IMR-90 (cell line): ENCODE measurements around the gene ST14. TPM values are rescaled to one million over a fixed set of nuclear protein-coding genes. Genes with fewer than 3 reads are reported as not detected.

Experiments
- ATAC-seq: fragments of 200-7000 bp; cut with Tn5 transposase; 2 replicates; pipeline ENCODE4 v1.9.1; 2020; ENCODE audit warnings: low read depth, mild to moderate bottlenecking, moderate library complexity
- BruUV-seq: library from RNA; stranded (reverse); fragments of 400-500 nt; replicated peaks from 2 replicates; lab custom pipeline; 2021; lab: Mats Ljungman, UMichigan
- CTCF ChIA-PET: fragments of 300-600 bp; formaldehyde crosslinking; extraction: SDS; loops from one replicate; lab custom pipeline; 2021; ENCODE audit warnings: antibody characterized with exemption; lab: Yijun Ruan, JAX
- POLR2A ChIA-PET: fragments of 300-600 bp; sonication (Branson Sonifier 250); formaldehyde crosslinking; loops from one replicate; lab custom pipeline; 2022; ENCODE audit warnings: antibody characterized with exemption; ENCODE audit not compliant: unreplicated experiment; lab: Charles Lee
- DNase-seq: peaks from one replicate; pipeline ENCODE4 v3.0.0; 2013
- H2AFZ ChIP-seq: replicated peaks from 2 replicates; pipeline ENCODE3; 2013; ENCODE audit warnings: low read length, mild to moderate bottlenecking; ENCODE audit not compliant: poor library complexity
- H2AK5ac ChIP-seq: 2 replicates; pipeline ENCODE4 v1.6.1; 2013; ENCODE audit warnings: low read depth, low read length, inconsistent platforms
- H2AK9ac ChIP-seq: replicated peaks from 2 replicates; pipeline ENCODE3; 2013; ENCODE audit warnings: mild to moderate bottlenecking, low read depth, low read length, moderate library complexity; ENCODE audit not compliant: poor library complexity
- H2BK120ac ChIP-seq: 2 replicates; pipeline ENCODE4 v1.6.1; 2013; ENCODE audit warnings: low read depth, low read length, inconsistent platforms
- H2BK15ac ChIP-seq: 3 replicates; pipeline ENCODE4 v1.6.1; 2013; ENCODE audit warnings: low read depth, low read length, inconsistent platforms
- H2BK20ac ChIP-seq: 2 replicates; pipeline ENCODE4 v1.6.1; 2013; ENCODE audit warnings: low read depth, mild to moderate bottlenecking, inconsistent platforms, low read length, moderate library complexity
- H2BK5ac ChIP-seq: 2 replicates; pipeline ENCODE4 v1.6.1; 2013; ENCODE audit warnings: mild to moderate bottlenecking, low read depth, low read length, inconsistent platforms; ENCODE audit not compliant: poor library complexity, severe bottlenecking
- H3K14ac ChIP-seq: replicated peaks from 2 replicates; pipeline ENCODE4 v1.6.1; 2013; ENCODE audit warnings: low read depth, low read length, inconsistent platforms
- H3K18ac ChIP-seq: 2 replicates; pipeline ENCODE4 v1.6.1; 2013; ENCODE audit warnings: low read depth, low read length, control low read depth
- H3K23ac ChIP-seq: 2 replicates; pipeline ENCODE4 v1.6.1; 2013; ENCODE audit warnings: low read depth, low read length, inconsistent platforms
- H3K27ac ChIP-seq: 2 replicates; pipeline ENCODE4 v1.5.1; 2013; ENCODE audit warnings: mild to moderate bottlenecking, control low read depth, low read length; ENCODE audit not compliant: insufficient read depth
- H3K27me3 ChIP-seq: 2 replicates; pipeline ENCODE4 v1.6.1; 2013; ENCODE audit warnings: low read length; ENCODE audit not compliant: control insufficient read depth, insufficient read depth
- H3K36me3 ChIP-seq: 2 replicates; pipeline ENCODE4 v1.6.1; 2013; ENCODE audit warnings: low read length, mixed read lengths; ENCODE audit not compliant: control insufficient read depth, insufficient read depth
- H3K4ac ChIP-seq: 2 replicates; pipeline ENCODE4 v1.6.1; 2013; ENCODE audit warnings: low read depth, low read length, inconsistent platforms
- H3K4me1 ChIP-seq: 2 replicates; pipeline ENCODE4 v1.6.1; 2013; ENCODE audit warnings: low read length, mixed read lengths; ENCODE audit not compliant: control insufficient read depth, insufficient read depth
- H3K4me2 ChIP-seq: 2 replicates; pipeline ENCODE4 v1.6.1; 2013; ENCODE audit warnings: low read depth, mild to moderate bottlenecking, control low read depth, low read length, moderate library complexity
- H3K4me3 ChIP-seq: 2 replicates; pipeline ENCODE4 v1.5.1; 2013; ENCODE audit warnings: low read depth, mild to moderate bottlenecking, control low read depth, low read length, moderate library complexity; ENCODE audit not compliant: insufficient read depth
- H3K56ac ChIP-seq: 2 replicates; pipeline ENCODE4 v1.6.1; 2013; ENCODE audit warnings: low read length, inconsistent platforms; ENCODE audit not compliant: insufficient read depth; ENCODE audit errors: extremely low read depth
- H3K79me1 ChIP-seq, 2 experiments: 2 replicates each; pipeline ENCODE4 v1.6.1; 2013; ENCODE audit warnings: low read length in 2 of 2, inconsistent platforms in 1 of 2, low read depth in 1 of 2
- H3K9ac ChIP-seq: 2 replicates; pipeline ENCODE4 v1.6.1; 2013; ENCODE audit warnings: low read depth, low read length, control low read depth
- H3K9me1 ChIP-seq: 2 replicates; pipeline ENCODE4 v1.6.1; 2013; ENCODE audit warnings: low read length, inconsistent platforms; ENCODE audit not compliant: insufficient read depth
- H3K9me3 ChIP-seq: 2 replicates; pipeline ENCODE4 v1.6.1; 2013; ENCODE audit warnings: low read length; ENCODE audit not compliant: control insufficient read depth, insufficient read depth
- H4K20me1 ChIP-seq: 2 replicates; pipeline ENCODE4 v1.6.1; 2013; ENCODE audit warnings: low read length, inconsistent platforms; ENCODE audit not compliant: insufficient read depth
- H4K5ac ChIP-seq: 2 replicates; pipeline ENCODE4 v1.6.1; 2013; ENCODE audit warnings: mild to moderate bottlenecking, low read depth, low read length, control low read depth
- H4K8ac ChIP-seq, 2 experiments: 2 replicates each; pipeline ENCODE4 v1.6.1; 2013; ENCODE audit warnings: low read depth in 2 of 2, low read length in 2 of 2, control low read depth in 1 of 2, inconsistent platforms in 1 of 2
- H4K91ac ChIP-seq: 2 replicates; pipeline ENCODE4 v1.6.1; 2013; ENCODE audit warnings: low read depth, low read length, inconsistent platforms; ENCODE audit not compliant: insufficient read depth
- BHLHE40 ChIP-seq: fragments of 150-350 bp; IDR thresholded peaks from 2 replicates; pipeline ENCODE4 v1.6.1; 2016; ENCODE audit warnings: mild to moderate bottlenecking, low read depth, low read length
- CEBPB ChIP-seq: IDR thresholded peaks from 2 replicates; pipeline ENCODE4 v1.6.1; 2012; ENCODE audit warnings: low read depth, low read length, improper control_type of control experiment
- CHD1 ChIP-seq: IDR thresholded peaks from 2 replicates; pipeline ENCODE4 v1.6.1; 2012; ENCODE audit warnings: low read depth, low read length, improper control_type of control experiment
- FOS ChIP-seq: fragments of 150-350 bp; IDR thresholded peaks from 2 replicates; pipeline ENCODE4 v1.6.1; 2016; ENCODE audit warnings: low read depth, low read length
- MAFK ChIP-seq: IDR thresholded peaks from 2 replicates; pipeline ENCODE4 v1.6.1; 2012; ENCODE audit warnings: low read depth, low read length, improper control_type of control experiment
- MAZ ChIP-seq: IDR thresholded peaks from 2 replicates; pipeline ENCODE4 v1.6.1; 2012; ENCODE audit warnings: low read depth, mild to moderate bottlenecking, low read length, improper control_type of control experiment, moderate library complexity, borderline replicate concordance
- MXI1 ChIP-seq: IDR thresholded peaks from 2 replicates; pipeline ENCODE4 v1.6.1; 2012; ENCODE audit warnings: low read depth, mild to moderate bottlenecking, low read length, moderate library complexity, borderline replicate concordance
- NFE2L2 ChIP-seq: fragments of 150-350 bp; IDR thresholded peaks from 2 replicates; pipeline ENCODE4 v1.6.1; 2016; ENCODE audit warnings: low read depth, mild to moderate bottlenecking, low read length
- POLR2A ChIP-seq: IDR thresholded peaks from 2 replicates; pipeline ENCODE4 v1.6.1; 2012; ENCODE audit warnings: mild to moderate bottlenecking, low read depth, low read length
- RAD21 ChIP-seq: IDR thresholded peaks from 2 replicates; pipeline ENCODE4 v1.6.1; 2012; ENCODE audit warnings: low read length, improper control_type of control experiment
- RCOR1 ChIP-seq: IDR thresholded peaks from 2 replicates; pipeline ENCODE4 v1.6.1; 2012; ENCODE audit warnings: mild to moderate bottlenecking, low read length, improper control_type of control experiment; ENCODE audit not compliant: insufficient replicate concordance
- RFX5 ChIP-seq: IDR thresholded peaks from 2 replicates; pipeline ENCODE4 v1.8.0; 2012; ENCODE audit warnings: low read depth, mild to moderate bottlenecking, low read length, moderate library complexity
- SMC3 ChIP-seq: fragments of 150-350 bp; IDR thresholded peaks from 2 replicates; pipeline ENCODE4 v1.6.1; 2016; ENCODE audit warnings: low read depth, mild to moderate bottlenecking, antibody characterized with exemption, low read length, moderate library complexity
- WGBS, 2 experiments: methylation state at CpG; one replicate each; pipeline versions ENCODE4 v1.1.5 to v1.1.7; 2013; ENCODE audit warnings: missing lambda C conversion rate in 2 of 2; ENCODE audit not compliant: insufficient read length in 1 of 2; ENCODE audit errors: extremely low coverage in 2 of 2; 5-methylcytosine and 5-hydroxymethylcytosine counted together
- dilution Hi-C: fragments of 300-500 bp; cut with HindIII; formaldehyde crosslinking; loops from one replicate; pipeline ENCODE4 v1.14.3; 2018; ENCODE audit warnings: low sequenced_read_pairs; ENCODE audit not compliant: unreplicated experiment
- in situ Hi-C: fragments of 300-500 bp; cut with MboI; formaldehyde crosslinking; loops from 3 replicates; pipeline ENCODE4 v1.14.3; 2019; ENCODE audit warnings: low sequenced_read_pairs, inconsistent platforms, mixed read lengths
- intact Hi-C: fragments of 100-400 bp; cut with micrococcal nuclease; formaldehyde crosslinking; loops from 2 replicates; pipeline ENCODE4 v1.10.0; 2022
- polyA plus RNA-seq, 3 experiments: library from polyadenylated mRNA; depleted of rRNA; stranded (reverse); fragments of >200 nt; gene quantifications; 2 replicates each; pipeline ENCODE4 v1.2.3, GENCODE V29; 2012; ENCODE audit warnings: low replicate concordance in 1 of 3
- total RNA-seq: library from RNA; depleted of rRNA; stranded (reverse); fragments of >200 nt; gene quantifications from 2 replicates; pipeline ENCODE4 v1.2.3, GENCODE V29; 2012
- TF ChIP-seq, protein P1 (sequence below): conservative IDR thresholded peaks from 2 replicates; pipeline ENCODE4 v1.5.1; 2012; ENCODE audit warnings: mild to moderate bottlenecking, low read depth, low read length, improper control_type of control experiment
- TF ChIP-seq, protein P2 (sequence below): fragments of 150-350 bp; IDR thresholded peaks from 2 replicates; pipeline ENCODE4 v1.6.1; 2017; ENCODE audit warnings: mild to moderate bottlenecking, antibody characterized with exemption, low read length, low read depth
- TF ChIP-seq, protein P3 (sequence below): fragments of 150-350 bp; IDR thresholded peaks from 2 replicates; pipeline ENCODE4 v1.6.1; 2016; ENCODE audit warnings: low read depth, mild to moderate bottlenecking, low read length, moderate library complexity, borderline replicate concordance

ST14 gene
- total and polyA plus RNA-seq, 2 of the 4 experiments (the other 2 are of a cell fraction), result not detected

DNA sequence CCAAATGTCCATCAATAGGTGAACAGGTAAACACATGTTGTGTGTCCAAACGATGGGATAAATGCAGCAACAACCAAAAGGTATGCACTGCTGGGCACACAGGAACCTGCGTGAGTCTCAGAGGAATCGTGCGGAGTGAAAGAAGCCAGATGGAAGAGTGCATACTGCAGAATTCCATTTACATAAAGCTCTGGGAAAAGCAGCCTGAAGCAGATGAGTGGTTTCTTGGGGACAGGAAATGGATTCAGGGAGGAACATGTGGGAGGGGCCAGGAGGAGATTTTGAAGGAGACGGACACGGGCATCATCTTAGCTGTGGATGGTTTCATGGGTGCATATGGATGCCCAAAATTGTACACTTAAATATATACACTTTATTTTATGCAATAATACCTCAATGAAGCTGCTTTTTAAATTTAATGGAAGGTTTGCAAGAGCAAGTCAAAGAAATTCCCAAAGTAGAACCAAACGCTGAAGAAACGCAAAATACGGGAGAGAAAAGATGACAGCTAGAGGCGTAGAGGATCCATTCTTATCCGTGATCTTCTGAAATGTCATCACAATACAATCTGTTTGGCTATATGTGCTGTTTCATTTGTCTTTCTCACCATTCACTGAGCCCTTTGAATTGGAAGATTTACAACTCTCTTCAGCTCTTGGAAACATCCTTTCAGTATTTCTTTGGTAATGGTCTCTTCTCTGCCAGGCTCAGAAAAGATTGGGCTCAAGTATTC is 24.5 kb downstream of the ST14 start:
- no peak for TF ChIP-seq MXI1
- TF ChIP-seq, protein P1, sequence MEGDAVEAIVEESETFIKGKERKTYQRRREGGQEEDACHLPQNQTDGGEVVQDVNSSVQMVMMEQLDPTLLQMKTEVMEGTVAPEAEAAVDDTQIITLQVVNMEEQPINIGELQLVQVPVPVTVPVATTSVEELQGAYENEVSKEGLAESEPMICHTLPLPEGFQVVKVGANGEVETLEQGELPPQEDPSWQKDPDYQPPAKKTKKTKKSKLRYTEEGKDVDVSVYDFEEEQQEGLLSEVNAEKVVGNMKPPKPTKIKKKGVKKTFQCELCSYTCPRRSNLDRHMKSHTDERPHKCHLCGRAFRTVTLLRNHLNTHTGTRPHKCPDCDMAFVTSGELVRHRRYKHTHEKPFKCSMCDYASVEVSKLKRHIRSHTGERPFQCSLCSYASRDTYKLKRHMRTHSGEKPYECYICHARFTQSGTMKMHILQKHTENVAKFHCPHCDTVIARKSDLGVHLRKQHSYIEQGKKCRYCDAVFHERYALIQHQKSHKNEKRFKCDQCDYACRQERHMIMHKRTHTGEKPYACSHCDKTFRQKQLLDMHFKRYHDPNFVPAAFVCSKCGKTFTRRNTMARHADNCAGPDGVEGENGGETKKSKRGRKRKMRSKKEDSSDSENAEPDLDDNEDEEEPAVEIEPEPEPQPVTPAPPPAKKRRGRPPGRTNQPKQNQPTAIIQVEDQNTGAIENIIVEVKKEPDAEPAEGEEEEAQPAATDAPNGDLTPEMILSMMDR, result no peak
- TF ChIP-seq RAD21, result no peak
- TF ChIP-seq POLR2A, result no peak
- TF ChIP-seq CEBPB, result no peak
- TF ChIP-seq CHD1, result no peak
- TF ChIP-seq, protein P2, sequence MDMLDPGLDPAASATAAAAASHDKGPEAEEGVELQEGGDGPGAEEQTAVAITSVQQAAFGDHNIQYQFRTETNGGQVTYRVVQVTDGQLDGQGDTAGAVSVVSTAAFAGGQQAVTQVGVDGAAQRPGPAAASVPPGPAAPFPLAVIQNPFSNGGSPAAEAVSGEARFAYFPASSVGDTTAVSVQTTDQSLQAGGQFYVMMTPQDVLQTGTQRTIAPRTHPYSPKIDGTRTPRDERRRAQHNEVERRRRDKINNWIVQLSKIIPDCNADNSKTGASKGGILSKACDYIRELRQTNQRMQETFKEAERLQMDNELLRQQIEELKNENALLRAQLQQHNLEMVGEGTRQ, result no peak
- TF ChIP-seq SMC3, result no peak
- no peak for TF ChIP-seq BHLHE40
- TF ChIP-seq MAZ, result no peak
- no peak for TF ChIP-seq RCOR1
- TF ChIP-seq FOS, result no peak
- TF ChIP-seq MAFK, result no peak
- TF ChIP-seq RFX5, result no peak
- TF ChIP-seq NFE2L2, result no peak
- TF ChIP-seq, protein P3, sequence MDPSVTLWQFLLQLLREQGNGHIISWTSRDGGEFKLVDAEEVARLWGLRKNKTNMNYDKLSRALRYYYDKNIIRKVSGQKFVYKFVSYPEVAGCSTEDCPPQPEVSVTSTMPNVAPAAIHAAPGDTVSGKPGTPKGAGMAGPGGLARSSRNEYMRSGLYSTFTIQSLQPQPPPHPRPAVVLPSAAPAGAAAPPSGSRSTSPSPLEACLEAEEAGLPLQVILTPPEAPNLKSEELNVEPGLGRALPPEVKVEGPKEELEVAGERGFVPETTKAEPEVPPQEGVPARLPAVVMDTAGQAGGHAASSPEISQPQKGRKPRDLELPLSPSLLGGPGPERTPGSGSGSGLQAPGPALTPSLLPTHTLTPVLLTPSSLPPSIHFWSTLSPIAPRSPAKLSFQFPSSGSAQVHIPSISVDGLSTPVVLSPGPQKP, result no peak
- Histone ChIP-seq H2BK120ac (no peak overlapping the region), H3K14ac (no peak overlapping the region), H3K4me3 (no peak overlapping the region), H2BK5ac (no peak overlapping the region), H4K8ac (no peak overlapping the region), H2AK9ac (no peak overlapping the region), H2AFZ (no peak overlapping the region), H2BK20ac (no peak overlapping the region), H3K36me3 (no peaks in the 10 kb centered on the region), H2BK15ac (no peak overlapping the region), H3K56ac (no peak overlapping the region), H2AK5ac (no peak overlapping the region), H3K27me3 (peaks cover 16% of the 10 kb centered on the region), H4K20me1 (no peaks in the 10 kb centered on the region), H3K18ac (no peak overlapping the region), H3K79me1 (no peaks in the 10 kb centered on the region), H3K27ac (no peak overlapping the region), H3K9me3 (no peaks in the 10 kb centered on the region), H4K91ac (no peak overlapping the region), H4K5ac (no peak overlapping the region), H3K23ac (no peak overlapping the region), H3K9ac (no peak overlapping the region), H3K4me1 (peaks cover 5% of the 10 kb centered on the region; the same call in 1 of the 2 replicates), H3K4ac (no peak overlapping the region), H3K4me2 (no peak overlapping the region), H3K9me1 (no peaks in the 10 kb centered on the region)
- ATAC-seq, result no peak
- ChIA-PET CTCF (interaction anchor here (0.5 to 0.7 kb wide), 2 partner anchors 36 to 180 kb away, joined by 3 read pairs; no protein-coding TSS in a partner anchor), POLR2A (no interaction called here)
- WGBS, 2 experiments, result 62% methylated on average over 5 of the region's 11 CpGs; no CpG with 5 or more reads in 1 of the 2 experiments
- in situ Hi-C loops, result no loop called here
- intact Hi-C loops, result no loop called here
- BruUV-seq, result no TSS peak
- no peak for DNase-seq
- dilution Hi-C loops, result no loop called here
